HG03432 (cell line): Measurements from ENCODE around the gene USP15.
"Not testable (repeated sequence)": the region's sequence is repeated elsewhere in the genome, so short reads cannot be mapped to it uniquely, and the experiment has no call there.

Experiments used
- ATAC-seq: cut with Tn5 transposase; IDR thresholded peaks from one replicate; pipeline ENCODE4 v1.9.1; 2021; ENCODE audit warnings: mild to moderate bottlenecking, moderate library complexity; ENCODE audit not compliant: unreplicated experiment

The USP15 gene

GRCh38 chr12:62368430-62369223 is 108.4 kb downstream of the USP15 start:
- ATAC-seq: not testable (repeated sequence)

DNA sequence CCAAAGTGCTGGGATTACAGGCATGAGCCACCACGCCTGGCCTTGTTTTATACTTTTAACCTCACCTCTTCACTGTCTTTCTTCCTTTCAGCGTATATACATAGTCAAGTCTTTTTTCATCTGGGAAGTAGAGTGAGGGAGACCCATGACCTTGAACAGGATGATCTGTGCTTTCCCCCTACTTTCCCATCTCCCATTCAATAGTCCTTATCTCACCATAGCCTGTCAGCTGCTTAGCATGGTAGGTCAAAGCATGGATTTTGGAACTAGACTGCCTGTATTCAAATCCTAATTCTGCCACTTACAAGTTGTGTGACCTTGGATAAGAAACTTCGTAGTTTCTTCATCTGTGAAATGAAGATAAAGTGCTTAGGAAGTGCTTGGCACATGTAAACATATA is 110.0 kb downstream of the USP15 start:
- no peak for ATAC-seq

GRCh38 chr12:62371661-62372060 is 111.5 kb downstream of the USP15 start:
- no peak for ATAC-seq

- ATAC-seq: no peak
Observed at GRCh38 chr12:62372134-62372533, 111.9 kb downstream of the USP15 start.

- ATAC-seq: no peak
Observed at GRCh38 chr12:62372825-62373224, 112.6 kb downstream of the USP15 start.

DNA sequence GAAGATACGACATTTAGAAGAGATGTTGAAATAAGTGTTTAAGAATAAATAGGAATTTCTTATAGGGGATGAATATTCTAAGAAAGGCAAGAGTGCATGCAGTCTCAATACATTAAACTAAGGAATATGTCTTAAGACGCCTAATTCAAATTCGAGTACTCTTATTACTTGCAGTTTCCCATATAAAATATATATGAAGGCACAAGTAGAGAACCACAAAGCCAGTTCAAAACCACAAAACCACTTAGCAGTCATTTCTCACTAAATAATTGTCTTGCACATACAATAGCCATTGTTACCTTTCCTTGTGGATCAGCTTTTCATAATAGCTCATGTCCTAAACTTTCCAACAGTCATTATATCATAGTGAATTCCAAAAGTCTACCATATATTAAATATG is 115.4 kb downstream of the USP15 start:
- no peak for ATAC-seq

- ATAC-seq: no peak
Observed at GRCh38 chr12:62379026-62379722, 119.0 kb downstream of the USP15 start.

- ATAC-seq: no peak
Observed at GRCh38 chr12:62379723-62380045, 119.5 kb downstream of the USP15 start.

DNA sequence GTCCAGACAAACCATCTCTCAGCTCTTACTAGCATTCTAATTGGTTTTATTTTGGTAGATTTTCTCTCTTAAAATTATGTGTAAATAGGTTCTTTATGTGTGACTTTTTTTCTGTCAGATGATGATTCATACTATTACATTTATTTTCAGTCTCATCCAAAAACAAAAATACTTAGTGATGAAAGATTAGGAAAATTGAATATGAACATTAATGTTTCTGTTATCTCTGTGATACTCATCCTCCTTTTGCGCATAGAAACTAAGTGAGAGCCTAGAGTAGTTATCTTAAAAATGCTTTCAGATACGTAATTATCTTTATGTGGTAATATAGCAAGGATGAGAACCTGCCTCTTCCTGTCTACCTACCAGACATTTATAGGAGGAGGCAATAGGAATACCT is 122.3 kb downstream of the USP15 start:
- no peak for ATAC-seq

DNA sequence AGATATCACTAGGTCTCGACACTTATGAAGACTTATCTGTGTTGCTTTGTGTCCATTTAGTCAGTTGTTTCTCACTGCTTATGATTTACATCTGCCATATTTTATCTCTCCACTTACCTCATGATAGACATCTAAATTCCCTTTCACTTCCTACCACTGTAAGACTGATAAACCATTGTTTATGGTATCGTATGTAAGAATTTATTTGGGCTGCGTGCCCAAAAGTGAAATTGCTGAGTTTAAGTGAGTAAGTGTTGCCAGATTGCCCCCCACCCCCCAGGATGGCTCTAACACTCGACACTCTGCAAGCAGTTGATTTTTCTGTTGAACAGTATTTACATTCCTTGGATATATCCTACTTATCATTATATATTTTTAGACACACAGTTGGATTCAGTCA is 136.5 kb downstream of the USP15 start:
- no peak for ATAC-seq

DNA sequence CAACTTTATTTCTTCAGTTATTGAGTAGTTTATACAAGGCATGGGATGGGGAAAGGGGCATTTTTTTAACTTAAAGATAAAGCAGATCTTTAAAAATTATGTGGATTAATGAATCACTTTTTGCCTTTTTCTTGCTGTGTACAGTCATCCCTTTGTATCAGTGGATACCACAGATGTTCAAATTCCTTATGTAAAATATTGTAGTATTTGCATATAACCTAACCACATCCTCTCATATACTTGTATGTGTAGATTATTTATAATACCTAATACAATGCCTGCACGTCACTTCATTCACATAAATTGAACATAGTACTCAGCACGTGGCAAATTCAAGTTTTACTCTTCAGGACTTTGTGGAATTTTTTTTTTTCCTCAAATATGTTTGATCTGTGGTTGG is 139.9 kb downstream of the USP15 start:
- no peak for ATAC-seq

GRCh38 chr12:62401631-62402030 is 141.4 kb downstream of the USP15 start:
- no peak for ATAC-seq

GRCh38 chr12:62403031-62403430 is 142.8 kb downstream of the USP15 start:
- ATAC-seq: no peak

- ATAC-seq: no peak
Observed at GRCh38 chr12:62407587-62407986, 147.4 kb downstream of the USP15 start.

GRCh38 chr12:62409068-62409467 is 148.9 kb downstream of the USP15 start:
- ATAC-seq: no peak

DNA sequence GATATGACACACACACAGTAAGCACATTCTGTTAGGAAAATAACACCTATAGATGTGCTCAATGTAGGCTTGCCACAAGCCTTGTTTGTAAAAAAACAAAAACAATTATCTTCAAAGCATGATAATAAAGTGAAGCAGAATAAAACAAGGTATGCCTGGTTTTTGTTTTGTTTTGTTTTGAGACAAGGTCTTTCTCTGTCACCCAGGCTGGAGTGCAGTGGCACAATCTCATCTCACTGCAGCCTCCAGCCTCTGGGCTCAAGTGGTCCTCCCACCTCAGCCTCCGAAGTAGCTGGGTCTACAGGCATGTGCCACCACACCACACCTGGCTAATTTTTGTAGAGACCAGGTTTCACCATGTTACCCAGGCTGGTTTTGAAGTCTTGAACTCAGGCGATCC is 154.0 kb downstream of the USP15 start:
- no peak for ATAC-seq

- no peak for ATAC-seq
Observed at GRCh38 chr12:62426089-62426488, 165.9 kb downstream of the USP15 start.

DNA sequence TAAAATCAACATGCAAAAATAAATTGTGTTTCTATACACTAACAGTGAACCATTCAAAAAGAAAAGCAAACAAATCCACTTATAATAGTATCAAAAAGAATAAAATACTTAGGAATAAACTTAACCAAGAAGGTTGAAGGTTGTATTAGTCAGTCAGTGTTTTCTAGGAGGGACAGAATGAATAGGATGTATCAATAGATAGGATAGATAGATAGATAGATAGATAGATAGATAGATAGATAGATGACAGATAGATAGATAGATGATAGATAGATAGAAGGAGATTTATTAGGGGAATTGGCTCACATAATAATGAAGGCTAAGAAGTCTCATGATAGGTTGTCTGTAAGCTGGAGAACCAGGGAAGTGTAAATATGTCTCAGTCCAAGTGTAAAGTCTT is 169.3 kb downstream of the USP15 start:
- ATAC-seq: no peak

DNA sequence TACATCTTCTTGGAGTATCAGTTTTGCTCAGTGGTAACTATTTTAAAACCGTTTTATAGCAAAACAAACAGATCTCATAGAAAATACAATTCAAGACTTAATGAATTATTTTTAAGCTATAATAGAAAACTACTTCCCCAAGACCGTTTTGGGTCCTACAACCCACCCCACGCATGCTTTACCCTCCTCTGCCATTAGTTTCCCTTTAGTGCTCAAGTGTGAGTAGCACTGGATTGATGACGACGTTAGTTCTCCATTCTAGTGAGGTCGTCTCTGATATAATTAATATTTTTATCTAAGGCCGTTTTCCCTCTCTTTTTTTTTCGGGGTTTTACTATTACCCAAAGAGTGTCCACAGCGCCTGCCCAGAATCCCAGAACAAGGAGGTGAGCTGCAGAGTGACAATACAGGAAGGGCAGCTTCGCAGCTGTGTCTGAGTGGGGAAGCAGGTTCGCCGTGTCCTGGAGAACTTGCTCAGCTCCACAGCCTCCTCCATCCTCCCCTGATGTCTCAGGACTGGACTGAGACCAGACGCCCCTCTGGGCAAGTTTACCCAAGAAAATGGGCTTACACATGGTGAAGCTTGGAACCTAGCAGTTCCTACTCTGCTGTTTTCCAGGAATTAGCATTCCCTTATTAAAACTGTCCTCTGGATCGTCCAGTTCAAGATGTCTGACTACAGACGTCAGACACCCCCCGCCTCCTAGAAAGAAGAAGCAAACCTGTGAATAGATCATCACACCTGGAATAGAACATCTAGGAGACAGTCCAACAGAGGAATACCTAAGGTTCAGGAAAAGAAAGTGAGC is 174.5 kb downstream of the USP15 start:
- peak; percentile 35 for ATAC-seq

- peak; percentile 90 for ATAC-seq
Observed at GRCh38 chr12:62435303-62436163, 175.3 kb downstream of the USP15 start.

DNA sequence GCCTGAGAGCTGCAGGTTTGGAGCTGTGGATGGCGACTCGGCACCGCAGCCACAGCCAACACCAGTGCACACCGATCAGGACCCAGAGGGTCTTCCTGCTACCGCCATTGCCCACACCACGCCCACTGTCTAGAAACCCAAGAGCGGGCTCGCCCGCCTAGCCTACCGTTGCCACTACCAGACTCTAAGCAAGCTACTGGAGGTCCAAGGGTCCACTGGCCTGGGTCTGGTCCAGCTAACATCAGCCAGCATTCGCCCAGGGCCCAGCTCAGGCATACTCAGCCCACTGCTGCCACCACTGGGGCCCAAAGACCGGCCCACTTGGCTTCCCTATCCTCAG is 175.9 kb downstream of the USP15 start:
- ATAC-seq: no peak
